ENCODE results near the gene ZNF580. TPM values are rescaled to one million over a fixed set of nuclear protein-coding genes. Genes with fewer than 3 reads are reported as not detected.
A peak's percentile ranks its signal among the peaks of the same experiment; 100 is the strongest.

Gene ZNF580
- total and polyA plus RNA-seq, 10 of the 15 experiments (the other 5 are each of a cell fraction or from before 2014, with no cell fraction given): 2.3 to 31.8 (median 10.0) TPM

- TF ChIP-seq BCLAF1 (IDR thresholded peaks at IDR 0.05): no peak
These were observed 22.4 kb upstream of the ZNF580 start (continued) for GRCh38 chr19:55618426-55618825.

GRCh38 chr19:55619286-55619685, 21.5 kb upstream of the ZNF580 start:
- no peaks in the 10 kb centered on the region for H3K27me3 ChIP-seq (replicated peaks in 1 of 2; ENCODE audit: control insufficient read depth in 2 of 2, insufficient read depth in 2 of 2, low read length in 1 of 2)
- ChIA-PET RAD21 (ENCODE audit: unreplicated experiment) (no interaction called here), CTCF (interaction anchor here (2.2 to 2.8 kb wide), 2 partner anchors 13 kb away, joined by 7 to 12 read pairs; partner anchors contain the start of gene ZNF865), SMC1A (ENCODE audit: uncharacterized antibody, unreplicated experiment) (interaction anchor here (1.4 kb wide), 1 partner anchor 13 kb away, joined by 3 read pairs; no protein-coding TSS in a partner anchor), POLR2A (no interaction called here)
- no peak overlapping the region for H2AFZ ChIP-seq (ENCODE audit: control insufficient read depth, low read depth, low read length)
- H3K4me2 ChIP-seq (ENCODE audit: control insufficient read depth, insufficient read depth): no peak overlapping the region
- H3K79me2 ChIP-seq (ENCODE audit: control insufficient read depth, insufficient read depth, low read length): no peaks in the 10 kb centered on the region
- no peak overlapping the region for H3K4me3 ChIP-seq
- no peak for FAIRE-seq
- BruUV-seq (replicated peaks): TSS peak; percentile 37
- in situ Hi-C loops (cut with MboI): no loop called here
- 79% methylated on average over 3 of the region's 3 CpGs for WGBS (ENCODE audit: insufficient coverage, insufficient replicate concordance, low lambda C conversion rate, missing lambda C conversion rate)
- ATAC-seq: no peak
- H3K36me3 ChIP-seq (ENCODE audit: control insufficient read depth in 2 of 2, insufficient read depth in 2 of 2, low read length in 1 of 2): peaks cover 3 to 12% of the 10 kb centered on the region in 2 experiments; a peak in 3 of 4 replicates
- H4K20me1 ChIP-seq (ENCODE audit: control insufficient read depth, insufficient read depth): no peaks in the 10 kb centered on the region
- no peaks in the 10 kb centered on the region for H3K4me1 ChIP-seq (ENCODE audit: control insufficient read depth, insufficient read depth, low read length)
- no peak for DNase-seq (ENCODE audit: low read depth, low spot score)
- no peaks in the 10 kb centered on the region; the same call in 1 of the 3 replicates for H3K9me3 ChIP-seq (replicated peaks; ENCODE audit: control insufficient read depth, insufficient read depth, low read length)
- intact Hi-C loops (cut with micrococcal nuclease; ENCODE audit: unreplicated experiment): no loop called here
- H3K9ac ChIP-seq (ENCODE audit: control insufficient read depth, insufficient read depth, low read length): no peak overlapping the region
- H3K27ac ChIP-seq (ENCODE audit: control insufficient read depth, insufficient read depth): no peak overlapping the region
- TF ChIP-seq SP1 (IDR thresholded peaks at IDR 0.05; ENCODE audit: low read depth, low read length): no peak
- no peak for TF ChIP-seq ZZZ3 (IDR thresholded peaks at IDR 0.05; ENCODE audit: control insufficient read depth, insufficient read length, low read depth)
- TF ChIP-seq PAX8 (IDR thresholded peaks at IDR 0.05): no peak
- TF ChIP-seq MYB (IDR thresholded peaks at IDR 0.05; ENCODE audit: borderline replicate concordance, low read depth, low read length): no peak
- no peak for TF ChIP-seq BHLHE40 (IDR thresholded peaks at IDR 0.05; ENCODE audit: borderline replicate concordance in 1 of 2, low read depth in 2 of 2, low read length in 1 of 2)
- TF ChIP-seq TAF1 (IDR thresholded peaks at IDR 0.05; ENCODE audit: borderline replicate concordance, low read depth, low read length): no peak
- TF ChIP-seq ATF7 (IDR thresholded peaks at IDR 0.05; ENCODE audit: low read depth): no peak
- no peak for TF ChIP-seq RCOR1 (conservative IDR thresholded peaks at IDR 0.05; ENCODE audit: low read depth, low read length)
- no peak for TF ChIP-seq E2F4 (IDR thresholded peaks at IDR 0.05; ENCODE audit: low read depth, low read length)
- TF ChIP-seq EZH2 (IDR thresholded peaks at IDR 0.05; ENCODE audit: borderline replicate concordance, control insufficient read depth, low read depth, low read length): no peak
- TF ChIP-seq SMAD1 (IDR thresholded peaks at IDR 0.05; ENCODE audit: low read depth, partially characterized antibody): no peak
- no peak for TF ChIP-seq ZBTB4 (CRISPR knock-in tag; IDR thresholded peaks at IDR 0.05)
- TF ChIP-seq ATF2 (IDR thresholded peaks at IDR 0.05; ENCODE audit: low read length): no peak
